Measurements from ENCODE around the gene COL5A1.

COL5A1 gene

DNA sequence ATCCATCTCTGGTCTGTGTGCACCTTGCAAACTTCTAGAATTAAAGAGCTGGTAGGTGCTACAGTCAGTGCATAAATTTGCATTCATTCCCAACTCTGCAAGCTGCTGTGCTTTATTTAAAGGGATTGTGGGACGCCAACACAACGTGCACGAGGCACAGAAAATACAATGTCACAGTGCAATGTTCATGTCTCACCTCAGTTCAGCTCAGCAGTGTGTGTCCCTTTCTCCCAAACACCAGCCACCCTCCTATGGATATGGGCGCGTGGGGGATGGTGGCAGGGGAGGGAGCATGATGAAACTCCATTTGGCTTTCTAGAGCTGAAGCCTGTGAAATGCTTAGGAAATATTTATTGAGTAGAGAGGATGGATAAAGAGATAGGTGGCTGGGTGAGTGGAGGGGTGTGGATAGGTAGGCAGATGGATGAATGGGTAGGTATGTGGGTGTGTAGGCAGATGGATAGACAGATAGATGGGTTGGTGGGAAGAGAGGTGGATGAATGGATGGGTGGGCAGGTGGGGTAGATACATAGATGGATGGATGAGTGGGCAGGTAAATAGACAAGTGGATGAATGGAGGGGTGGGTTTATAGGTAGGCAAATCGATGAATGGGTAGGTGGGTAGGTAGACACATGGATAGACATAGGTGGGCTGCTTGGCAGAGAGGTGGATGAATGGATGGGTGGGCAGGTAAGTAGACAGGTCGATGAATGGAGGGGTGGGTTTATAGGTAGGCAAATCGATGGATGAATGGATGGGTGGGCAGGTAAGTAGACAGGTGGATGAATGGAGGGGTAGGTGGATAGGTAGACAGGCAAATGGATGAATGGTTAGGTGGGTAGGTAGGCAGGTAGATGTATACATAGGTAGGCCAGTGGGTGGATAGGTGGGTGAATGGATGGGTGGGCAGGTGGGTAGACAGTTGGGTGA lies 146.3 kb downstream of the COL5A1 start:
- no peak for DNase-seq (ENCODE audit: low read depth in 2 of 2)

DNA sequence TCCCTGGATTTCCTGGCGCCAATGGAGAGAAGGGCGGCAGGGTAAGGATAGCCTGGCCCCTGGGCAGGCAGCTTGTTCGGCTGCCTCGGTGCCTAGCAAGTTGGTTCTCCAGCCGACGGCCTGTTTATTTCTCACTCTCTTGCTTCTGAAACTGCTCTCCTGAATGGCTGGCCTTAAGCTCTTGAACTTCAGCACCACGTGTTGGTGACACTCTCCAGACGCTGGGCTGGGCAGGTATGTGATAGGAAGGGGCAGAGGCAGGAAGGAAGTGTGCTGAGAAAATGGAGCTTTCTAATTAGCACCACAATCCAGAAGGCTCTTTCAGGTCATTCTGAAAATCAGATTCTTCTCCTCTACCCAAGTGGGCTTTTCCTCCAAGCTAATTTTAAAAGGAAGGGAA lies 147.6 kb downstream of the COL5A1 start:
- DNase-seq (ENCODE audit: low read depth in 2 of 2): no peak

DNA sequence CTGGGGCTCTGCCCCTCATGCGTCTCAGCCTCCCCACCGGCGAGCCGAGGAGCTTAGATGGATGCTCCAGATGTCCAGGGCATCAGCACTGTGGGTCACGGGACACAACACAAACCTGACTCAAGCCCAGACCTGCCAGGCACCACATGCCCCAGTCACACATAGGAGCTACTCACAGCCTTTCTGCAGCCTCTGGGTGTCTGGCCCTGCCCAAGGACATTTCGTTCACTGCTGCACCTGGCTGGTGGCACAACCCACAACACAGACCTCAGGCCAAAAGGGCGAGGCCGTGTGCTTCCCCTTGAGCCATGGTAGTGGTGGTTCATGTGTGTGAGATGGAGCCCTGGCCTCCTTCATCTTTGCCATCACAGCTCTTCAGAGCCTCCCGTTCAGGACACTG lies 149.4 kb downstream of the COL5A1 start:
- no peak for DNase-seq (ENCODE audit: low read depth in 2 of 2)

DNA sequence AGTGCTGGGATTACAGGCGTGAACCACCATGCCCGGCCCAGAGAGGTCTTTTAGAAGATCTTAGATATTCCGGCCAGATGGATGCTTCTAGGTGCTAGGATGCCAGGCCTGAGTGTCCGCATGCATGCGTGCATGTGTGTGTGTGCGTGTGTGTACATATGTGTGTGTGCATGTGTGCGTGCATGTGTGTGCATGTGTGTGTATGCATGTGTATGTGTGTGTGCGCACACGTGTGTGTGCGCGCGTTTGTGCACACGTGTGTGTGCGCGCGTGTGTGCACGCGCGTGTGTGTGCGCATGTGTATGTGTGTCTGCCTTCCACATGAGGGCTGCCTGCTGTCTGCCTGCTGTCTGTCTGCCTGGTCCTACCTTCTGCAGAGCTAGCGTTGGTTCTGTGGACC lies 151.0 kb downstream of the COL5A1 start:
- DNase-seq (ENCODE audit: low read depth in 2 of 2): no peak

DNA sequence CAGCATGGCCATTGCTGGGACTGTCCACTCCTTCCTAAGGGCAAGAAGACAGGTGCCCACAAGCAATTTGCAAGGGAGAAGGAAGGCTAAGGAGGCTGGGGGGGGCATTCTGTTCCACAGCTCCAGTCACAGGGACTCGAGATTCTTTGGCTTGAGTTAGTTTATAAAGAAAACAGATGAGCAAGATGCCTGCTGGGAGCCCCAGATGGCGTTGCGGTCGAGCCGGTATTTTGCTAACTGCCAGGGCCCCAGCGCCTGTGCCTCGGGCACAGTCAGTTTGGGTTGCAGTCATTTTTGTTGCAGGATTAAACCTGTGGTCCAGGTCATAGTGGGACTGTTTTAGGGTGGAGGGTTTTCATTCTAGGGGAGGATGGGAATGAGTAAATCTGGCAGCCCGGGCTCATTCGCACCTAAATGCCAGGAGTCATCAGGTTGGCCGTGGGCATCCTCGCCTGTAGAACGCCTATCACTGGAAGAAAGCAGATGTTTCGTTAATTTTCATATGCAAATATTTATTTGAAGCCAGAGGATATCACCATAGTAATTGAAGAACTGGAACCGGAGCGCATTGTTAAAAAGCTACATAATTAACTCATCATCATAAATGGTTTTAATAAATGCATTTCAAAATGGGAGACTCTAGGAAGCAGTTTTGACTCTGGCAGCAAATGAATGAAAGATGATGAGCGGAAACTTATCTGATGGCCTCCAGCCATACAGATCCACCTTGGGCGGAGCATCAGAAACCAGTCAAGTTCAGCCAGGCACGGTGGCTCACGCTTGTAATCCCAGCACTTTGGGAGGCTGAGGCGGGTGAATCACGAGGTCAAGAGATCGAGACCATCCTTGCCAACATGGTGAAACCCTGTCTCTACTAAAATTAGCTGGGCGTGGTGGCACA lies 151.9 kb downstream of the COL5A1 start:
- DNase-seq (ENCODE audit: low read depth in 2 of 2): no peak

DNA sequence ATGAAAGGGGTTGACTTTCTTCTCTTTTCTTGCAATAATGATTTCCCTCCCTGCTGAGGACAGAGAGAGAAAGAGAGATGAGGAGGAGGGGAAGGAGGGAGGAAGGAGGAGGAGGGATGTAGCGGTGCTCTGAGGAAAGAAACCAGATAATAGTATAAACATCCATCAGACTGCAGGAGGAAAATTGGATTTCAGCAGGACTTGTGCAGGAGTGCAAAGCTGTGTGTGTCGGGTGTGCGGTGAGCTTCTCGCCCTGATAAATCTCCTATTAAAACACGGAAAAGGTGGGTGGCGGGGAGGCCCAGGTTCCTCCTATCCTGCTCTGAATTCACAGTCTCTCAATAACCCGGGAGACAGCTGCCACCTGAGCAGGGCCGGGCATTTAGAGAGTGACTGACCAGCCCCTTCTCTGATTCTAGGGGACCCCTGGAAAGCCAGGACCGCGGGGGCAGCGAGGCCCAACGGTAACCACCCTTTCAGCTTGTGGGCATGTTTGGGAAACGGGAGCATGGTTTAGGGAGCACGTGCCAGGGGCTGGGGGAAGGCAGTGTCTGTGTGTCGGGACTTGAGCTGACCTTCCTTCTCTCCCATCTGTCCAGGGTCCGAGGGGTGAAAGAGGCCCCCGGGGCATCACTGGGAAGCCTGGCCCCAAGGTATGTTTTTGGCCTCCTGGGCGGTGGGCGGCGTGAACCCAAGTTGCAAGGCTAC lies 153.2 kb downstream of the COL5A1 start:
- DNase-seq (ENCODE audit: low read depth in 2 of 2): no peak

DNA sequence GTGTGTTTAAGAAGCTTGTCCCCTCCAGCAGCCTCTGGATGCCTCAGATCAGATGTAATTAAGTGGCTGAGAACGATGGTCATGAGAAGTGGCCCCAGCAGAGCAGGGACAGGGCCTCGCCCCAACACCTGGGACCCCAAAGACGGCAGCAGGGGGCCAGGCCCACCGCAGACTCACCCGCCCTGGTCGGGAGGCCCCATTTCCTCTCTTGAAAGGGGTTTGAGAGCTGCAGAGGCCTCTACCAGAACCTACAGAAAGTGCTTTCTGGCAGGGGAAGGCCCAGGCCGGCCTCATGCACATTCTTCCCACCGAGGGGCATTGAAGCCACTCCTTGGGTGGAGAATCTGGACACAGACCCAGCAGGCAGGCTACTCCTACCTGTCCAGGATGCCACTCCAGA lies 153.8 kb downstream of the COL5A1 start:
- DNase-seq (ENCODE audit: low read depth in 2 of 2): no peak

DNA sequence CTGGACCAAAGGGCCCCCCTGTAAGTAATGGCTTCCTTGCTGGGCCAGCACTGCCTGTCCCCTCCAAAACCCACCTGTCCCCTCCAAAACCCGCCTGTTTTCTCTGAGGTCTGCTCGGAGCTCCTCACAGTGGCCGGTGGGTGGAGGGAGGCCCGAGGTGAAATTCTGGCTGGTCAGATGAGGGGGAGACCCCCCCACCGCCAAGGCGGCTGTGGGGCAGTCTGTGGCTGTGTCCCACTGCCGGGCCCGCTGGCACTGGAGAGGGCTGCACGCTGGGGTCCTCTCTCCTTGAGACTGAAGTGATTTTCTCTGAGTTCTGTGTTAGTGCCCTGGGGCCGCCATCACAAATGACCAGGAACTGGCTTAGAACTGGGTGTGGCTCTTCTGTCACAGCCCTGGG lies 155.3 kb downstream of the COL5A1 start:
- no peak for DNase-seq (ENCODE audit: low read depth in 2 of 2)

DNA sequence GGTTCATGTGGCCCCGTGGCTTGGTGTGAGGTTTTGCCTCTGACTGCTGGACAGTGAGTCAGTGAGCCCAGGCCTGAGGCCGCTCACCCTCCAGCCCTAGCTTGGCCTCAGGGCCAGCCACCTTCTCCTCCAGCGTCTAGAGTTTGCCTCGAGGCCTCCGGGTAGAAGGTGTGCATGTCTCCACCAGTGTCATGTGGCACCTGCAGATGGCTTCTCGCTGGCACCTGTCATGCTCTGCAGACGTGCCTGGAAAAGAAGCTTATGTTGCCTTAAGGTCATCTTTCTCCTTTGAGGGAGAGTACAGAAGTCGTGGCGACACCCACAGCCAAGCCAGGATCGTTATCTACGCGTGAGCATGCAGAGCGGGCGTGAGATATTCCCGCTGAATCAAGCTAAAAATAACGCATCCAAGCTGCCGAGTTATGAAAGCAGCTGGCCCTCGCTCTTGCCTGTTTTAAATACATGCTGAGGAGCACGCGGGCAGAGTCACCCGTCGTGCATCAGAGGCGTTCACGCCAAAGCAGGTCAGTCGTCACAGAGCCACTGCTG lies 159.3 kb downstream of the COL5A1 start:
- no peak for DNase-seq (ENCODE audit: low read depth in 2 of 2)

DNA sequence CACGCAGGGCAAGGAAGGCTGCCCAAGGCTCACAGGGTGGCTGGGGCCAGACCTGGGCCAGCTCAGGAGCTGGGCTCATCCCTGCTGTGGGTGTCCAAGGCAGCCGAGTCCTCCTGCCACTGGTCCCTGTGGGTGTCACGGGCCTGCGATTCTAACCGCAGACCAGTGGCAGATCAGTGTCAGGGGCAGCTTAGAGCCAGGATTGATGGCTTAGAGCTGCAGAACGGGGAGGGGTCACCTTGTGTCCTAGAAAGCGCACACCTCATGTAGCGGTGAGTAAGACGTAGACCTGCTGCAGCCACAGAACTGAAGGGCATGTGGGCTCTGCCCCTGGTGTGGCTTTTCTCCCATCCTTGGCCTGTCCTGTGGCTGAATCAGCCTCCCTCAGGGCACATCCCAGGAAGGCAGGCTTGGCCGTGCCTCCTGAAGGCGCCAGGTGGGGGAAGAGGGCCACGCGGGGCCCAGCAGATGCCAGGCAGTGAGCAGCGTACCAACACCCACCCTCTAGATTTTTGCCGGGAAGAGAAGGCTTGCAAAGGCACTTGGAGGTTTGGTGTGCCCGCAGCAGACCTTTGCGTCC lies 160.7 kb downstream of the COL5A1 start:
- DNase-seq (ENCODE audit: low read depth in 2 of 2): no peak

DNA sequence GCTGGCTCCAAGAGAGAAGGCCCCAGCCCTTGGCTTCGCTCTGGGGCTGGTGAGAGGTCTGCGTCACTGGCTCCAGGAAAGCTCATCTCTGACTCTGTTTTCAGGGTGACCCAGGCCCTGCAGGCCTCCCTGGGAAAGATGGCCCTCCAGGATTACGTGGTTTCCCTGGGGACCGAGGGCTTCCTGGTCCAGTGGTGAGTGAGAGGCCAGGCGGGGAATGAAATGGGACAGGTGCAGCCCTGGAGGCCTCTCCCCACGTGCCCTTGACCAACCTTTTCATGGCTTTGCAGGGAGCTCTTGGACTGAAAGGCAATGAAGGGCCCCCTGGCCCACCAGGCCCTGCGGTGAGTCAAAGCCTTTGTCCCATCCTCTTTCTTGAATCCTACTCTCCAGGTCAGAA lies 163.3 kb downstream of the COL5A1 start:
- no peak for DNase-seq (ENCODE audit: low read depth in 2 of 2)

DNA sequence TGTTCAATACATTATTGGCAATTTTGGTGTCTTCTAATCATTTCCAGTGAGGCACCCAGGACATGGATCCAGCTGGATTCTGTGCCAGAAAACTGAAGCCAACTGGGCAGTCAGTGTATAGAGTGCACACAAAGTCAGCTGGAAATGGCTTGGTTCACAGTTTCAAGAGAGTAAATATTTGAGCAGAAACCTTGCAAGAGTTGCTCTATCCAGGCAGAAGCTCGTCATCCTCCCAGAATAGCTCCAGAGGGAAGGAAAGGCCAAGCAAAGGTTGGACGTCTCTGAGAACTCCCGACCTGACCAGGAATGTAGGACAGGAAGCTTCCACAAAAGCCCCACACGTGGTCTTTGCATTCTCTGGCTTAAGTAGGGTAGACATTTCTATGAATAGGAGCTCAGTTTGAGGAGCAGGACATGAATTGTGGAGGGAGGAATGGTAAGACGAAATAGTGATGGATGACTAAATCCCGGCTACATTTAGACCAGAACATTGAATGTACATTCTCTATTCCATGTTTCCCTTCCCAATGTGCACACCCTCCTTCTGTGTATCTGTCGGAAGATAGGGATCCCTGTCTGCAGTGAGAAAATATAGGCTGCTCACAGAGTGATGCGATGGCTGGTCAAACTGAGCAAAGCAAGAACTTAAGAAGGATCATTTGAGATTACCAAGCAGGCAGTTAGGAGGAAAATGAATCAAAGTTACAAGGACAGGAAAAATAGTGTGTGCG lies 166.3 kb downstream of the COL5A1 start:
- DNase-seq (ENCODE audit: low read depth in 2 of 2): no peak

DNA sequence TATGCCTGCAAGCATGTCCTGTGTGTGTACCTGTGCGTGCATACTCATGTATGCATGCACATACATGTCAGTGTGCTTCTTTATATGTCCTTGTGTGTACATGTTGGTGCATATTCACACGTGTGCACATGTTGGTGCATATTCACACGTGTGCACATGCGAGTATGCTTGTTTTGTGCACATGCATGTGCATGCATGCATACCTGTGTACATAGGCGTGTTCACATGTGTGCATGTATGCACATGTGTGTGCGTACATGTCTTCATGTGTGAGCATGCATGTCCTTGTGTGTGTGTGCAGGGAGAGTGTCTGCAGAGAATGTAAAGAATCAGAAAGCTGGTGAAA lies 166.8 kb downstream of the COL5A1 start:
- DNase-seq (ENCODE audit: low read depth in 2 of 2): no peak

DNA sequence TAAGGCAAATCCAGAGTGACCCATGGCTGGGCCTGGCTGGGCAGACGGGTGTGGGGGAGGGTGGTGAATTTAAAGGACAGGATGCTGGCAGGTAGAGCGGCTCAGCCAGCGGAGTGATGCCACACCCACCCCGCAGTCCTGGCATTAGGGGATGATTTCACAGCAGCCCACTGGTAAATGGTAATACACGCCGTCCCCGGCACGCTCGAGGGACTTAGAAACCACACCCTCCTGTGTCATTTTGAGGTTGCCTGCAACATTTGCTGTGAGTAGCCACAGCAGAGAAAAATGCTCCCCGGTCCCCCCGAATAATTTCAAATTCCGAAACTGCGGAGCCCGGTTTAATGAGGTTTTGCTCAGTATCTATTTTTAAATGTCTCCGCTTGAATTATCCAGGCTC lies 167.7 kb downstream of the COL5A1 start:
- no peak for DNase-seq (ENCODE audit: low read depth in 2 of 2)

DNA sequence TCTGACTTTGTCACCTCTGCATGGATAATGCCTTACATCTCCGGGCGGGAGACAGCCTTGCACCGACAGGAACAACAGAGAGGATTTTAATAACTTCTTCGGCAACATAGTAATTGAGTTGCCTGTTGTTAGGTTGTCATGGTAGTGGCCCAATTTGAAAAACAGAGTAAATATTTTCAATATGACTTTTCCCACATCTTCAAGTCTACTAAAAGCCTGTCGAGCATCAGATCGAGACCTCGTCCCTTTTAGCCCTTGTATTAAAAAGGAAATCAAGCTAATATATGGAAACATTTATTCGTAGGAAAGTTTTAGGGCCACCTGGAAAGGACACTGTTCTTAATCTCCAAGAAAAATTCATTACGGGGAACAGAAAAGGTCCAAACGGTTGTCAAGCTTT lies 168.2 kb downstream of the COL5A1 start:
- no peak for DNase-seq (ENCODE audit: low read depth in 2 of 2)

DNA sequence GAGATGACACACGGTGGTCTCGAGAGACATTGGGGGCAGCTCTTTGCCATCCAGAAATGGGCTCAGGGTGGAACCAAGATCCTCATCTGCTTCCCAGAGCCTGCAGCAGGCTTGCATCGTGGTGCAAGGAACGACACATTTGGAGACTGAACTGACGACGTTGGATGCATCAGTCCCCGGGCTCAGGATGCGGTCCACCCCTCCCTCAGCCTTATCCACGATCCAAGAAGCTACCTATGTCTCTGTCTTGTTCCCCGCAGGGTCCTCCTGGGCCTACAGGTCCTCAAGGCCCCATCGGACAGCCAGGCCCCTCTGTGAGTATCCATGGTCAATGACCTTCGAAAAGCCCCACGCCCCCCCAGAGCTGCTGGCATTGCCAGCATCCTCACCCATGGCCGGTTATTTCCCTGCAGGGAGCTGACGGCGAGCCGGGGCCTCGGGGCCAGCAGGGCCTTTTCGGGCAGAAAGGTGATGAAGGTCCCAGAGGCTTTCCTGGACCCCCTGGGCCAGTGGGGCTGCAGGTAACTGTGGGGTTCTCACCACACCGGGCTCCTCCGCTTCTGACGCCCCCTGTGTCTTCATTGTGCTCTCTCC lies 169.6 kb downstream of the COL5A1 start:
- DNase-seq (ENCODE audit: low read depth in 2 of 2): no peak

DNA sequence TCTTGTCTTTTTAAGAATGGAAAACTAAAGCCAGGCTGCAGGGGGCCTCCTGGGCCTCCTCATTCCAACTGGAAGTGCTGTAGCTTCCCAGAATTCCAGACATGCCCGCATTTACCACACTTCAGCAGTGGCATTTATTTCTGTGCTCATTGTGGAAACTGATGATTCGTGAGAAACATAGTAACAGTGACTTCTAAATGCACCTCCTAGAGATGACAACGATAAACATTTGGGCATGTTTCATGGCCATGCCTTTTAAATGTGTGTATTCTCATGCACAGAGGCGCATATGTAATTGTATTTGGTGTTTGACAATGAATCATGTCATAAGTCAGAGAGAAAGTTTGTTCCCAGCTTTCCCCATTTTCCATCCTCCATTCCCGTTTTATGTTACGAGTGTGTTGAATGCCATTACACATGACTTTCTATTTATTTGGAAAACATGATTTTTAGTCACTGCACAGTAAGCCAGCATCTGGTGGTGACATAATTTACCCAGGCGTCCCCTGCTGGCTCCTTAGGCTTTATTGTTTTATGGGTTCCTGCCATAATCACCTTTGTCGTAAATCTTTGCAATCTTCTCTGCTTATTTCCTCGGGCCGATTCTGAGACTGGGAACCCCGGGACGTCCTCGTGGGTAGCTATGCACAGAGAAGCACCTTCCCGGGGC lies 170.2 kb downstream of the COL5A1 start:
- DNase-seq (ENCODE audit: low read depth in 2 of 2): no peak

DNA sequence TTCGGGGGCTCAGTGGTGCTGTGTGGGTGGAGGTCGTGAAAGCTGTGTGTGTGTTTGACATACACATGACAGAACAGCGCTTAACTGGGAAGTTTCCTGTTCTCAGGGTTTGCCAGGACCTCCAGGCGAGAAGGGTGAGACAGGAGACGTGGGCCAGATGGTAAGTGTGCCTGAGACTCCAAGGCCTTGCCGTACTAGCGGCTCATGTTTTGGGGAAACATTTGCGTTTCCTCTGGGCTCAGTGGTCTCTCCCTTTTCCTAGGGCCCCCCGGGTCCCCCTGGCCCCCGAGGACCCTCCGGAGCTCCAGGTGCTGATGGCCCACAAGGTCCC lies 170.7 kb downstream of the COL5A1 start:
- DNase-seq (ENCODE audit: low read depth in 2 of 2): no peak

DNA sequence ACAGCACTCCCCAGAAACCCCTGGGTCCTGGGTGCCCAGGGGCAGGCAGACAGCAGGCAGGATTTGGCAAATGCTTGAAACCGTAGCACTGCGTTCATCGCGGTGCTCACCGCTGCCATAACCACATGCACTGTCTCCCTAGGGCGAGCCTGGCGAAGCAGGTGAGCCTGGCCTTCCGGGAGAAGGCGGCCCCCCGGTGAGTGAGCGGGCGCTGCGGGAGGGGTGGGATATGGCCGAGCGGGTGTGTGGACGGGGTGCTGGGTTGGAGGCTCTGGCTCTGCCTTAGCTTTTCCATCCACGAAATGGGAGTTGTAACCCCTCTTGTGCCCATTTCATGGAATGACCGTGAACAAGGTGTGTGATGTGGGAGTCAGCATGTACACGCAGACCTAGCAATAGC lies 172.2 kb downstream of the COL5A1 start:
- DNase-seq (ENCODE audit: low read depth in 2 of 2): no peak

DNA sequence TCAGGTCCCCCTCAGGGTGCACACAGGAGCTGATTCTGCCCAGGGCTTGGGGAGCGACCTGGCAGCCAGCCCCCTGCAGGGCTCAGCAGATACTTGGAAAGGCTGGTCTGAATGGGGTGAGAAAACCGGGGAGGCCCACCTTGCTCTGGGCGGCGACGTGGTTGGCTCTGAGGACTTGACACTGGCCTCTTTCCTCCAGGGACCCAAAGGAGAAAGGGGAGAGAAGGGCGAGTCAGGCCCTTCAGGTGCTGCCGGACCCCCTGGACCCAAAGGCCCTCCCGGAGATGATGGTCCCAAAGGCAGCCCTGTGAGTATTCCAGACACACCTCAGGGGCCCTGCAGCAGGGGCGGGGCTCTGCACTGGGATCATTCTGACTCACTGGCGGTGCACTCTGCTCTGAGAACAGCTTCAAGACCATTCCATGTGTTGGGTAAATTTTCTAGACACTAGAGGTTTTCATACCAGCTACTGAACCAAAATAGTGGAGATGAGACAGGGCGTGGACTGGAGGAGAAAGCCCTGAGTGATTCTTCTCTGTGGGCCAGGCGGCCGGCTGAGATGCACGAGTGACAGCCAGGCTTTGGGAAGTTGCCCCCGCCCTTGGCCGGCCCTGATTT lies 173.1 kb downstream of the COL5A1 start:
- DNase-seq (ENCODE audit: low read depth in 2 of 2): no peak
